NCI-H748 treated with DMSO at 0.1 percent for 48 hours (cell line): ENCODE measurements around the gene PRKCH.

Experiments used
- DNase-seq: peaks from one replicate; lab custom pipeline; 2025; lab: John Stamatoyannopoulos, UW

PRKCH gene

DNA sequence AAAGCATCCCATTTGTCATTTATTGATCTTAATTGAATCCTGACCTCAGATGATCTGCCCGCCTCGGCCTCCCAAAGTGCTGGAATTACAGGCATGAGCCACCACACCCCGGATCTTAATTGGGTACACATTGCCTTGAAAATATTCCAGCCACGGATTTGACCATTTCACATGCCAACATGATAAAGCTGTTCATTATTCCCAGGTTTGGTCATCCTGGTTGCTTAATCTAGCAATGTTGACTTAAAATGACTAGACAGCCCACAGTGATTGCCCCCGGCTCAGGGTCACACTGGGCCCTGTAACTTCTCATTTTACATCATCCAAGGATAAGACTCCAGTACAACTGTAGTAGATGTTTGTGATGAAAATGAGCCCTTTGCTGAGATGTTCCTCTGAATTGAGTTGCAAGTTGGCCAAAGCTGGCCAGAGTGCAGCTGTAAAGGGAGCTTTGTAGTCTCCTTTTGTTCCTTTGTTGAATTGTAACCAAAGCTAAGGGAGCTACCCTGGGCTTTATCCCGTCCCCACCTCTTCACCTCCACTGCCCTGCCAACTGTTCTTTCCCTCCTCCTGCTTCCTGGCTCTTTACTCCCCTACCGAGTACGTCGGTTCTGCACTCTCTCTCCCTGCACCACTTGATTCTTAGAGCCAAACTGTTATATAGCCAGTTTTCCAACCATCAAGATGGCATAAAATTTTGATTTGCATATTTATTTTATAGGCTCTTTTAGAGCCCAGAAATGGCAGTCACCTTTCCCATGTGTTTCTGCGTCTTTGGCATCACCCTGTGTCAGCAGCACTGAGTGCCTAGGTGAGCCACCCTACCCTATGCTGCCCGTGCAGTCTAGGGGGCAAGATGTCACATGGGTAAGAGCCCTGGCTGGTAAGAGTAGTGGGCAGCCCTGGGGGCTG is 232.6 kb downstream of the PRKCH start:
- no peak for DNase-seq

DNA sequence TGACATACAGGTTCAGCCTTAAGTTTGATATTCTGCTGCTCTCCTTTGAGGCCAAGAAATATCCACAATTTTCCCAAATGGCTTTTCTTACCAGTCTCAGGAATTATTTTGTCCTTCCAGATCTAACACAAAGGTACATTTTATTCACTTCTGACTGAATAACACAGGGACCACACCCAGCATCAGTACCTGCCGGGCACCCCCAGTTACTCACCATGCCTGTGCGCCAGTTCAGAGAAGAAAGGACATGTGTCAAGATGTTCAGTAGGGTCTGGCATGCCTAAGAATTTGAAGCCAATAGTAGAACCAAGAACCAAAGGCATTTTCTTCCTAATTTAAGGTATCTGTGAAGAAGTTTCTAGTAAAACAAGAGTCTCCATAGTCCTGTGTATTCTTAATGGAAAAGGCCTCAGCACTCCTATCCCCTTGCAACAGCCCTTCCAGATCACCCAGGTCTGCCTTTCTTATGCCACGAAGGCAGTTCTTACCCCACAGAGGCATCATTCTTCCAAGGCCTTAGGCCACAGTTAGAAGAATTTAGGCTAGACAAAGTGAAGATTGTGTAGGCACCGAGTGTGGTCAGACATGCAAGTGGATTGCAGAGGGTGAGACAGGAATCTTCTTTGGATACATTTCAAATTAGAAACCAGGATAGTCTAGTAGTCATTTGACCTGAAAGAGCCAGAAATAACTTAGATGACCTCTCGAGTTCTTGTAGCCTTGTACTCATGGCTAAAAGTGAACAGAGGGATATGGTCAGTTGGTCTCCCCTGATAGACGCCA is 233.9 kb downstream of the PRKCH start:
- DNase-seq: no peak

DNA sequence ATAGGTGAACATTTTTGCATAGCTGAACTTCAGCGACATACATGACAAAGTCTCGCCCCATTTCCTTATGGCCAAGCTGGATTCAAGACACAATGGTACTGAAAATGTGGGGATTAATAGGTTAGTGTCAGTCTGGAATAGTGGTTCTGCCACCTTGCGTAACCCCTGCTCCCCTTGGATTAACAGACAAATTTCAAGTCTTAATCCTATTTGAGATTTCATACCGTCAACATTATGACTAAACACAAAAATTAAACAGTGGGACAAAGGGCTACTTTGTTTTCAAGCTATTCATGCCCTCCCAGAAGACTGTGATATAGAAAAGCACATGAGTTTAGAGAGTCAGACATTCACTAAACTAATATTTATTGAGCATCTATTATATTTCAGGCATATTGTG is 235.1 kb downstream of the PRKCH start:
- no peak for DNase-seq

DNA sequence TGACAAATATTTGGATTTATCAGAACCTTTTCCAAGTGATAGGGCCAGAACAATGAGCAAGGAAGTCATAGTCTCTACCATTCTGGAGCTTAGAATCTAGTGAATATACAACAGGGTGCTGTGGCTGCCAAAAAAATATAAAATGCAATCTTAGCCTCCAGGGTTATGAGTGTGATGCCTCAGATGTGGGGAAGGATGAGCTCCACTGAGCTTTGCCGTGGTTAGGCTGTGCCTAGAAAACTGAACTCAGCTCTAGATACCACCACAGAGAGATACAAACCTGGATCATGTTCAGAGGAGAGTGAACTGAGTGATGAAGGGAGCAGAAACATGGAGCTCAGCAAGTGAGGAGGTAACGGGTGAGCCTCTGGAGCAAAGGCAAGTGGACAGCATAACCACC is 235.9 kb downstream of the PRKCH start:
- no peak for DNase-seq

DNA sequence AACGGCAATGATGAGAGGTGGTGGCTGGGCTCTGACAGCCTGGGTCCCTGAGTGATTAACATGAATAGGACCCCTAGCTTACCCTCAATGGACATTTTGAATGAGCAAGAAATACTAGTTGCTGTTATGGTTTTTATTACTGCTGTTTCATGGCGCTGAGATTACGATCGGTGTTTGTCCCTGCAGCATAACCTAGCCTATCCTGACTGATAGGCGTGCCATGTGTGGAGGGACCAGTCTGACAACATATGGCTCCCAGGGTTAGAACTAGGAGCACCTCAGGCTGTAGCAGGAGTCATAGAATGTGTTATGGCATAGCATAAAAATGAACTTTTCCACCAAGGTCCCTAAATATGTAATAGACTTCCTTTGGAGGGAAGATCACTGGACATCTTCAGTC is 236.5 kb downstream of the PRKCH start:
- no peak for DNase-seq

DNA sequence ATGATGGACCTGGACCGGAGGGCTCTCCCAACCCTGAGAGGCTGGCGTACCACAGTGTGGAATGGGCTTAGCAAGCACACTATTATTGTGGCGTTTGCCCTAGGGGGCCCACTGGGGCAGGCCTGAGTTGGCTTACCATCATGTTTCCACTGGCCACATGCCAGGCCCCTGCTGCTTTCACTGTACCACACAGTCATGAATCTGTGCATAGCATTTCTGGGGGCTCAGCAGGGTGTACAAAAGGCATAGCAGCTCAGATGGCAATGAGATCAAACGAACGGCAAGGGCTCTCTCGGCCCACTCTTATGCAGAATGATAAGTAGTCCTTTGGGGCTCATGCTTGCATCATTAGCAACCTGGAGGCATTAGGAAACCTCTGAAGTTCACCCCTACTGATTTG is 236.9 kb downstream of the PRKCH start:
- peak; percentile 67 for DNase-seq

DNA sequence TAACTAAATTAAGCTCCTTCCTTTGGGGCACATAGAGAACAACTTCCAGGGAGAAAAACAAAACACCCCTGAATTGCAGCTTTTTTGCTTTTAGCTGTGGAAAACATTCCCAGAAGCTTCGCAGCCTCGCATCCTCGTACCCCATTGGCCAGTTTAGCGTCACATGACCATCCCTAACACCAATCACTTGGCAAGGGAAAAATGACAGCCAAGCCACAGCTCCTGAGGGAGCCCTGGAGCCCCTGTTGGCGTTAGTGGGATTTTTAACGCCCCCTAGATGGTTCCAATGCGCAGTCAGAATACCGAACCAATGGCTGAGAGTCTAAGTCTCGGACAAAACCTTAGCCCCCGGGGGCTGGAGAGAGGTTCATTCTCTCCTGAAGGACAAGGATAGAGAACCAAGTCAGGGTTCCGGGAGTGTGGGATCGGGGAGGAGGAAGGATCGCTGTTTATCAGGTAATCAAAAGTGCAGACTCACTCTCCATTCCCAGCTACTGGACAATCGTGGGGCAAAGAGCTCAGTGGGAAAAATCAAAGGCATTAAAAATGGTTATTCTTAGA is 238.3 kb downstream of the PRKCH start:
- DNase-seq: no peak

DNA sequence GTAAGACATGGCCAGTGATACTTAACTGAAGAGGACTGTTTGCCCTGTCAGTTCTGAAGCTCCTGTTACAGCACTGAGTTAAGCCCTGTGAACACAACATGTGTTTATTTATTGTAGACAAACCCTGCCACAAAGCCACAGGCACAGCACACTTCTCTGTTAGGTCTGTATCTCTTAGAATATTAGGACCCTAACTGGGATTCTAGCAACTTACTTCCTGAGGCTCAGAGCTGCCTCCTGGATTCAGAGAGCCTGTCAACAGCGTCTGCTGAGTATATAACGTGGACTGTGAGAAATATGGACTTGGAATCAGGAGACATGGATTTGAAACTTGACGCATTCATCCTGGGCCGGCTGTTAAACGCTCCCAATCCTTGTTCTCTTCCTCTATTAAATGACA is 238.9 kb downstream of the PRKCH start:
- DNase-seq: no peak

DNA sequence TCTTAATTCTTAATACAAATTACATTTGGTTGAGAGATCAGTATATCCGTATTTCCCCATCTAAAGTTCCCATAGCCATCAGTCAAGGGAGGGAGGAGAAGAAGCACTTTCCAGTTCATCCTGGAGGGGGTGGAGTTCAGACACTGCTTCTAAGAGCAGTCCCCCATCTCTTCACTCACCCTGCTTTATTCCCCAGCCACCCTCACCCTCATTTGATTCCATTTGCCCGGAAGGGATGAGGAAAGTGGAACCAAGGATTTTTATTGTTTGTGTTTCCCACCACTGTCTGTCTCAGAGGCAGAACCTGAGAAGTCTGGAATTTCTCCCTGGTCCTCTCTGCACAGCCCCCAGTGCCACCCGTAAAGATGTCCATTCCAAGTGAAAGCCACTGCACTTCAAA is 239.7 kb downstream of the PRKCH start:
- no peak for DNase-seq

DNA sequence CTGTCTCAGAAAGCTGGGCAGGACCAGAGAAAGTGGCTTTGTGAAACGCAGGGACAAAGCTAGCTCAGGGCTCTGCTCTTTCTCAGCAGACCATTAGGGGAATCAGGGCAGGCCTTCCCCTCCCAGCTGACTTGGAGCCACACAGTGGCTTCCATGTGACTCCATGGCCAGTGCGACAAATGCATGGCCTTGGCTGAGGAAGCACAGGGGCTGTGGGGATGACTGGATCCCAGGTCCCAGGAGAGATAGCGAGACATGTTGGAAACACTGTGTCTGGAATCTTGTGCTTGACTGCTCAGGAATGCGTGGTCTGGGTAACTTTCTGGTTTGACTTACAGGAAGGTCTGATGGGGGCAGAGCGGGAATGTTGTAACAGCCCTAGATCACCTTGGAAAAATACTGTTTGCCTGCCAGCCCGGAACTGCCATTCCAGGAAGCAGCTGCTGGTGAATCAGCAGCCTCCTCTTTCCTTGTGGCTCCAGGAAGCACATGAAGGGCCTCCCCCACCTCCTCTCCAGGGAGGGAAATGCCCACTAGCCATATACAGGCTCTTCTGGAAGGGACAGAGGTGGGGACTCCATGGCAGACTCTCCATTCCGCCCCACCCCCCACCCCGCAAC is 240.4 kb downstream of the PRKCH start:
- no peak for DNase-seq

DNA sequence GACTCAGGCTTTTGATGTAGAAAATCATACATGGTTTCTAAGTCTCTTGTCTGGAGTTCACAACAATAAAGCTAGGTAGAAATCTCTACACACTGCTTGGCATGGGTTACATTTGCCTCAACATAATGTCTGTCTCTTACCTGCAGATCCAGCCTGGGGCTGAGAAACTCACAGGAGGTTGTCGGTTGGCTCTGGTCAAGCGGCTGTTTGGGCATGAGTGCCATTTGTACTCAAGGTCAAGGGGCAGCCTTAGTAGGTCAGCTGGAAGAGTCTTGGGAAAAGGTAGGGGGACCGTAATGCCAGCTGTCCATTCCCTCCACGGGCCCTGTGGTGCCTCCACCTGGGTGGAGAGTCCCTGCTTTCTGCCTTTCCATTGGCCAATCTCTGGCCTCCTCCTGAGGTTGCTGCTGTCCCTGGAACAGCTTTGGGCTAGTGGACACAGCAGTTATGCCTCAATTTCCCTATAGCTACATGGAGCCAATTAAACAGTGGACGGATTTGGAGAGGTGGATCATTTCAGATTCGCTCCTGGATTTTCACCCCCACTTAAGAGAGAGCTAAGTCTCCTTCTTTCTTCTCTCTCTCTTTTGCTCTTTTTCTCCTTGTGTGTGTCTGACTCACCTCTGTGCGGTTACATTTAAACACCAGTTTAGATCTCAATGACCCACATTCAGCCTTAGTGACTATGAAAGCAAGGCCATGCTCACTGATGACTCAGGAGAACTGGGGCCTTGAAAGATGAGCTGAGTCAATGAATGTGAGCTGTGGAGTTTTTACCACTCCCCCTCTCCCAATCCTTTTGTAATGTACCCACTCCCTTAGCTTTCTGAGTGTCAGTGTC is 241.2 kb downstream of the PRKCH start:
- DNase-seq: no peak

DNA sequence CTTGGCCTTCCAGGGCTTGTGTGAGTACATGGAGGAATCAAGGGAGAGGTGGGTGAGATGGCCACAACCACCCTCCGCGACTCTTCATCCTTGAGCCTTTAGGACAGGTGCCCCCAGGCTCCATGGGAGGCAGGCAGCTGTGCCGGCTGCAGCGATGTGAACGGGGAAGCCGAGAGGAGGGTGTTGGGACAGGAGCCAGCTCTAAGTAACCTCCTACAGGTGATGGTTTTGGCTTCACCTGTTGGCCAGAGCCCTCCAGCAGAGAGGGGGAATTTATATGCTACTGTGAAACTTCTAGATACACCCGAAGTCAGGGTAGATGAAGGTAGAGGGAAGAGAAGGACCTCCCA is 241.8 kb downstream of the PRKCH start:
- DNase-seq: no peak

DNA sequence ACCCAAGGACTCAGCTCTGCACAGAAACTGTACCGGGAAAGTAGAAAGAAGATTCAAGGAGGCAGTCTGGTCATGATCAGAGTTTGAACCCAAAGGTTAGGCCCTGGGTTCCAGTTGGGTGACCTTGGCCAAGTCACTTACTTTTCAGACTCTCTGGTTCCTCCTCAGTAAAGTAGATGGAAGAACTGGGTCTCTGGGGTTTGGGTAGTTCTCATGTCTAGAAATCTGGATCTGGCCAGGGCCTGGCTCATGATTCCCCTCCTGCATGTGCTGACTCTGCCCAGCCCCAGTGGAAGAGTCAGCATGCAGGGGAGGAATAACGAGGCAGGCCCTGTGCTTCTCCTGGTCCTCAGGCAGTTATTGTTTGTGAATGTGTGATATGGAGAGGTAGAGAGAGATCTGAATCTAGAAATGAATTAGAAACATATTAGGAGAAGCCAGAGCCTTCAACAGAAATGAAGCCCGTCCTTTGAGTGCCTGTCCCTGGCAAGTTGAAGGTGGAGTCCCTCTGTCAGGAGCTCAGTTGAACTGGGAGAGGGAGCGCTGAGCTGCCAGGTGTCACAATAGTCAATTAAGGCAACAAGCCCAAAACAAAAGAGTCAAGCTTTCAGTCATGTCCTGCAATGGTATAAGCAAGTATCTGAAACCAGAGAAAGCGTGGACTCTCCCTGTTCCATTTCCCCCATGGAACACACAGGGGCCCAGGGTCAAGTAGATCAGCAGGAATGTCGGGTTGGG is 242.7 kb downstream of the PRKCH start:
- DNase-seq: no peak

DNA sequence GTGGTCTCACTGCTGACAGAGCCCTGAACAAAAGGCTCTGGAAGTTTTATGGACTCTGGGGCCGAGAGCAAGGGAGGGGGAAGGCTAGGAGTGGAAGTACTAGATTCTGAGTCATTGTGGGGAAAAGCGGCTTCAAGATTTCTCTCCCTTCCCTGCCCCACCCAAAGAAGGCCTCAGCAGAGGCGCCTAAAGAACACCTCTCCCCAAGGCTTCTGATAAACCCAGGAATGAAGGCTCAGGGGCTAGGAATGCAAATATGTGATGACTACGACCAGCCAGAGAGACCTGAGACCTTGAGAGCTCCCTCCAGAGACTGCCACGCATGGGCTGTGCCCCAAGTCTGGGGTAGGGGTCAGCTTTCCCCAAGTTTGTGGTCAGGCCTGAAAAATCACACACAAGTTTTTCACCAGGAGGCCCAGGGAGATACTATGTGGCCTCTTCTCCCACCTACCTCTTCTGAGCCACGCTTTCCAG is 243.3 kb downstream of the PRKCH start:
- DNase-seq: no peak

DNA sequence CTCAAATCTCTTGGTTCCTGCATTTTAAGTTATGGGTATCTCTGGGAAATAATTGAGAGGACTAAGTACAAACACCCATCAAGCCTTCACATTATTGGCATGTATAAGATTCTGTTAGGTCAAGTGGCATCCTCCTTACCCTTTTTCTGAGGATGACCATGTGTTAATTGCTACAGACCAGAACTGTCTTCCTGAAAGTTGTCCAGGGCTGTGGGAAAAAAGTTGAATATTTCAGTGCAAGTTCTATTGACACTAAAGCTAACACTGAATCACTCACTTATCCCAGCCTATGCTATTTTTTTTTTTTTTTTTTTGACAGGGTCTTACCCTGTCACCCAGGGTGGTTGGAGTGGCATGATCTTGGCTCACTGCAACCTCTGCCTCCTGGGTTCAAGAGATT is 243.8 kb downstream of the PRKCH start:
- DNase-seq: no peak

DNA sequence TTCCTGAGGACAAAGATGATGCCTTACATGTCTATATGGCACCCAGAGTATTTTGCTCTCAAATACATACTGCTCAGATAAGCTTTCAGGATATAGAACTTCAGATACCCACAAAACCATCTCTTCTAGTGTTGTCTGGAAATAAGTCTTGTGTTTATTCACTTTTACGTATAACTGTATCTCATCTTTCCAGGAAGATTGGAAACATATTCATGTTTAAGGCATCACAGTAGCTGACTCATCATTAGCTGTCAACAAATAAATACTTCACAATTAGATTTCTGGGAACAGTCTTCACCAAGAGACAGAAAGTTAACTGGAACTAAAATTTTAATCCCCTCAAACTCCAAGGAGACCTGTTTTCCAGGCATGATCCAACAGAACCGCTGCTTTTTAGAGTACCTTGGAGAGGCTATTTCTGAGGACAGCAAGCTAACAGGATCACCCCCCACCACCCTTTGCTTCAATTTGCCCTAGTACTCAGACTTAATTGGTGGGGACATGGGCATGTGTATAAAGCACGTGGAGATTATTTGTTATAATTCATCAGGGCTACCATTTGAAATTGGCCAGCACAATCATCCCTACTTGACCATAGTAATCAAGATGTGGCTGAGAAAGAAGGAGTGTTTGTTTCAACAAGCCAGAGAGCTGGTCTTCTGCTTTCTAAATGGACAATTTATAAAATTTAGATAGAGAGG is 244.6 kb downstream of the PRKCH start:
- DNase-seq: no peak

DNA sequence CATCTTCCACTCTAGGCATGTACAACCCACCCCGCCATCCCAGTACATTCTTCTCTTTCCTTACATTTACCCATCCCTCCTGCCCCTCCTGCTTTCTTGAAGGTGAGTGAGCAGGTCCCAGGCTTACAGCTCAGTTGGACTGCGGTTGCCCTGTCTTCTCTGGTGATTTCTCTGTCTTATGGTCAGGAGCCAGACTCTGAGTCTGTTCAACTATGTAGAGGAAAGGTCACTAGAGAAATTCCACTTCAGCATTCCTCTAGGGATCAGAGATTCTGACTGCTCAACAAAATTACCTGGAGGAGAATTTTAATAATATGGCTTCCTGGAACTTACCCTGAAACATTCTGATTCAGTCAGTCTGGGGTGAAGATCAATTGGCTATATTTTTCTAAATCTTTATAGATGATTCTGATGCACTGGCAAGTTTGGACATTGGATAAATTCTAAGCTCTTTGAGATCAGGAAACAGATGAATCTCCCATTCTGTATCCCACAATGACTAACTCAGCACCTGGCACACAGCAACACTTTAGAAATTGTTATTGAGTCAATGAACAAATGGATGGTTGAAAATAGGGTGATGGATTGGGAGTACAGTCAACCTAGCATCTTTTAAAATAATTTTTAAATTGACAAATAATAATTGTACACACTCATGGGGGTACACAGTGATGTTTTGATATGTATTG is 245.3 kb downstream of the PRKCH start:
- DNase-seq: peak; percentile 89

DNA sequence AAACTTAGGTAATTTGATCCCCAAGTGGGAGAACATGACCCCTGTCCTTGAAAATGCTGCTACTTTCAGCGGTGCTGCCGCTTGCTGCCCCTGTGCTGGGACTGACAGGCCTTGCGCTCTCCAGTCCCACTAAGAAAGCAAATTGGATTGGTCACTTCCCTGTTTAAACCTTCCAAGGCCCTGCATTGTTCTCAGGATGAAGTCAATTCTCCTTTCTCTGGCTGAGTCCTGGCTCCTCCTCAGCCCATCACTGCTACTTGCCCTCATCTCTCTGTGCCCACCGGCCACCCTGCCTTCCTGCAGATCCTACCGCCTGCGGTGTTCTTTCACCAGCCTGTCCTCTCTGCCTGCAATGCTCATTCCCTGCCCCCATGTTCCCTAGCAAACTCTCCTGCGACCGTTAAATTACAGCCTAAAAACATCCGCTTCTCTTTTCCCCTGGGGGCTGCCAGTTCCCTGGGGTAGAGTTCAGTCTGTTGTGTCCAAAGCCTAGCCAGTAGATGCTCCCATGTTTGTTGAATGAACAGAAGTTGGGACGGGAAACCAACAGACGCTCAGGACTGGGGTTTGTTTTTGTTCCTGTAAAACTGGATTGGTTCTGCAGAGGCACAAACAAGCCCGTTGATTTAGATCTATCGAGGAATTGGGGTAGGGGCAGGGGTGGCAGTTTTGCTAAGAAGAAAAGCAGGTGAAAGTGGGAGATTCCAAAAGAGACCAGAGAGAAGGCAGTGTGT is 246.6 kb downstream of the PRKCH start:
- DNase-seq: no peak

DNA sequence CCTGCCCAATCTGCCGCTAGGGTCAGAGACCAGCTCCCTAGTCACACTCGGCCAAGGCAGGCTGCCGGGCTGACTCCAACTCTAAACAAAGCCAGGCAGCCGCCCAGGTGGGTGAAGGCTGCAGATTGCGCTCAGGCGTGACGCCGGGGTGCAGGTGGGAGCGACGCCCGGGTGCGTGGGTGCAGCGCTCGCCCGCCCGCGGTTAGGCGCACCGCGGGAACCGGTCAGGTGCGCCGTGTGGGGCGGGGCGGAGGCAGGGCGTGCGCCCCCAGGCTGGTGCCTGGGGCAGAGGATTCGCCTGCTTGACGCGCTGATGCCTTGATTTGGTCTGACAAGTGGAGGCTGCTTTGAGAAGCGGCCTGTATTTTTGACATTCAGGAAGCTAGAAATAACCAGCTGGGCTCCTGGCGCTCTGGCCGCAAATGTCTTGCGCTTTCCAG is 247.2 kb downstream of the PRKCH start:
- DNase-seq: no peak
